ENCODE data around the gene NFIX.

NFIX gene

DNA sequence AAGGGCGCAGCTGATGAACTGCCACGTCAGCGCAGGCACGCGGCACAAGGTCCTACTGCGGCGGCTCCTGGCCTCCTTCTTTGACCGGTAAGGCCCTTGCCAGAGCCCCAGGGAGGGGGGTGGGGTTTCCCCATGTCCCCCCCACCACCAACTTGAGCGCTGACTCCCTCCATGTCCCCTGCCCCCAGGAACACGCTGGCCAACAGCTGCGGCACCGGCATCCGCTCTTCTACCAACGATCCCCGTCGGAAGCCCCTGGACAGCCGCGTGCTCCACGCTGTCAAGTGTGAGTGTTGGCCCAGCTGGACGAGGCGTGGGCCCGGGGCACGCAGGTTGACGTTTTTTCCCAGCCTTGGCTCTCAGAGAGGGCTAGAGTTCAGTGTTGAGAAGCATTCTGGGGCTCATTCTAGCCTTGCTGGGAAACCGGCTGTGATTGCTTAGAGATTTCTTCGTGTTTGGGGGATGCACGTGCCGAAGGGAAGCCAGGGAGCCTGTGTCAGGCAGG lies 142.1 kb downstream of the NFIX start:
- H3K9ac ChIP-seq (ENCODE audit: low read length in 2 of 2): no peak overlapping the region
- peaks cover 16% of the 10 kb centered on the region for H3K4me1 ChIP-seq (ENCODE audit: control insufficient read depth, insufficient read depth, low read length)
- no peak overlapping the region for H3K4me3 ChIP-seq (ENCODE audit: low read length in 2 of 2)
- no peak overlapping the region for H3K27ac ChIP-seq (ENCODE audit: low read length)
- no peaks in the 10 kb centered on the region for H3K27me3 ChIP-seq (ENCODE audit: control insufficient read depth in 1 of 2, insufficient read depth in 2 of 2, low read length in 2 of 2)
- peaks cover 9 to 22% of the 10 kb centered on the region in 2 donors for H3K36me3 ChIP-seq (ENCODE audit: control insufficient read depth in 2 of 2, insufficient read depth in 2 of 2, low read length in 2 of 2)
- no peaks in the 10 kb centered on the region for H3K9me3 ChIP-seq (ENCODE audit: control insufficient read depth in 2 of 2, low read length in 2 of 2)

DNA sequence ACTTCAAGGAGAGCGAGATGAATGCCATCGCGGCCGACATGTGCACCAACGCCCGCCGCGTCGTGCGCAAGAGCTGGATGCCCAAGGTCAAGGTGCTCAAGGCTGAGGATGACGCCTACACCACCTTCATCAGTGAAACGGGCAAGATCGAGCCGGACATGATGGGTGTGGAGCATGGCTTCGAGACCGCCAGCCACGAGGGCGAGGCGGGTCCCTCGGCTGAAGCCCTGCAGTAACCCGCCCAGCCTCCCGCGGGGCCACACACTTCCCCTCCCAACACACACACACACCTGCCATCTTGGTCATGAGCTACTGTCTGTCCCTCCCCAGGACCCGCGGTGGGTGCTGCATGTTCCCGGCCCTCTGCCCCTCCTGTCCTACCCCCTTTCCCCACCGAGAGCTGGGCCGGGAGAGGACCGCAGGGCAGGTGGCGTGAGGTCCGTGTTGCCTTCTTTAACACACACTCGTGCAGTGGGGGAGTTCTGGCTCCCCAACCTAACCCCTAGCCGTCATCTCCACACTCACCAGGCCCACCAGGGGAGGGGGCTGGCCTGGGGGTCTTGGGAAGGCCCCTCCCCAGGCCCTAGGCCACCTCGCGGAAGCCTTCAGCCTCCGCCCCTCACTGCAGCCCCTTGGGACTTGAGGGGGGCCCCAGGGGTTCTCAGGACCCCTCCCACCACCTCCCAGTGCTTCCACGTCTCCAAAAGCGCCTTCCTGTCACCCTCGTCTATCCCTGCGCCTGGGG lies 143.1 kb downstream of the NFIX start:
- Histone ChIP-seq H3K36me3 (ENCODE audit: control insufficient read depth in 2 of 2, insufficient read depth in 2 of 2, low read length in 2 of 2) (peaks cover 9 to 20% of the 10 kb centered on the region in 2 donors), H3K4me3 (ENCODE audit: low read length in 2 of 2) (no peak overlapping the region), H3K9ac (ENCODE audit: low read length in 2 of 2) (no peak overlapping the region), H3K27ac (ENCODE audit: low read length) (no peak overlapping the region), H3K4me1 (ENCODE audit: control insufficient read depth, insufficient read depth, low read length) (peaks cover 10% of the 10 kb centered on the region), H3K9me3 (ENCODE audit: control insufficient read depth in 2 of 2, low read length in 2 of 2) (no peaks in the 10 kb centered on the region), H3K27me3 (ENCODE audit: control insufficient read depth in 1 of 2, insufficient read depth in 2 of 2, low read length in 2 of 2) (no peaks in the 10 kb centered on the region)

DNA sequence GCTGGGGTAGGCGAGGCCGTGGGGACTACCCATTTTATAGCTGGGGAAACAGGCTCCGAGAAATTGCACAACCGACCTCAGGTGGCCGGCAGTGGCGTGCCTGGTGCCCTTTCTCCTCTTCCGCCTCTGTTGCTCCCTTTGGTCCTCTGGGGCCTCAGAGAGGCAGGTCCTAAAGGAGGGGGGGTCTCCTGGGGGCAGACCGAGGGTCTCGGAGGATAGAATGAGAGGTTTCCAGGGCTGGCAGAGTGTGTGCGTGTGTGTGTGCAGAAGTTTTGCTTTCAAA lies 143.6 kb downstream of the NFIX start:
- no peak overlapping the region for H3K27ac ChIP-seq (ENCODE audit: low read length)
- H3K36me3 ChIP-seq (ENCODE audit: control insufficient read depth in 2 of 2, insufficient read depth in 2 of 2, low read length in 2 of 2): peaks cover 10 to 20% of the 10 kb centered on the region in 2 donors
- H3K4me1 ChIP-seq (ENCODE audit: control insufficient read depth, insufficient read depth, low read length): peaks cover 10% of the 10 kb centered on the region

DNA sequence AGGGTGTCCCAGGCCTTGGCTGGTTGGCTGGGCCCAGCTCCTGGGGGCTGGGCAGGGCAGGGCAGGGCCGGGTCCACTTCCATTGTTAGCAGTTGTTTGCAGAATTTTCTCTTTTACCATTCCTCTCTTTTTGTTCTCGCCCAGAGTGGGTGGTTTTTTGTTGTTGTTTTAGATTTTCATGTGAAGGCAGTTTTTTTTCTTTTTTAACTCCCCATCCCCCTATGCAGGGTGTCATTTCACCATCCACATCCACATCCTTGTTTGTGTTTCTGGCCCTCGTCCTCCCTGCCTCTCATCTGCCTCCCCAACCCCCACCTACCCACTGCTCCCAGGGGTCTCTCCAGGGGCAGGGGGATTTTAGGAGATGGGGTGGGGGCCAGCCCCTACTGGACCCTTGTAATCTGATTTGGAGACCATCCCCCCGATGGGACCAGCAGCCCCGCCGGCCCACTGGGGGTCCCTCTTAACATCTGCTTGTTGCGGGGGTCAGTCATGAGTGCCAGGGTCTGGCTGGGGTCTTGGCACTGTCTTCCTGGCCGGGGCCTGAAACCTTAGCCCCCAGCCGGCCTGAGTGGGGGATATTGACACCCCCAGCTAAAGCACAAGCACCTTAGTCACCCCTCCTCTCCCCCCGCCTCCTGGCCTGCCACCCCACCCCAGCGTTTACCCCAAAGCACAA lies 144.5 kb downstream of the NFIX start:
- Histone ChIP-seq H3K4me3 (ENCODE audit: low read length in 2 of 2) (no peak overlapping the region), H3K36me3 (ENCODE audit: control insufficient read depth in 2 of 2, insufficient read depth in 2 of 2, low read length in 2 of 2) (peaks cover 17 to 25% of the 10 kb centered on the region in 2 donors), H3K9me3 (ENCODE audit: control insufficient read depth in 2 of 2, low read length in 2 of 2) (no peaks in the 10 kb centered on the region), H3K27ac (ENCODE audit: low read length) (no peak overlapping the region), H3K4me1 (ENCODE audit: control insufficient read depth, insufficient read depth, low read length) (peaks cover 3% of the 10 kb centered on the region), H3K9ac (ENCODE audit: low read length in 2 of 2) (no peak overlapping the region), H3K27me3 (ENCODE audit: control insufficient read depth in 1 of 2, insufficient read depth in 2 of 2, low read length in 2 of 2) (no peaks in the 10 kb centered on the region)

More for the DNA sequence above, 143.6 kb downstream of the NFIX start:
- no peak overlapping the region for H3K4me3 ChIP-seq (ENCODE audit: low read length in 2 of 2)
- H3K9ac ChIP-seq (ENCODE audit: low read length in 2 of 2): no peak overlapping the region
- H3K9me3 ChIP-seq (ENCODE audit: control insufficient read depth in 2 of 2, low read length in 2 of 2): no peaks in the 10 kb centered on the region
- no peaks in the 10 kb centered on the region for H3K27me3 ChIP-seq (ENCODE audit: control insufficient read depth in 1 of 2, insufficient read depth in 2 of 2, low read length in 2 of 2)

DNA sequence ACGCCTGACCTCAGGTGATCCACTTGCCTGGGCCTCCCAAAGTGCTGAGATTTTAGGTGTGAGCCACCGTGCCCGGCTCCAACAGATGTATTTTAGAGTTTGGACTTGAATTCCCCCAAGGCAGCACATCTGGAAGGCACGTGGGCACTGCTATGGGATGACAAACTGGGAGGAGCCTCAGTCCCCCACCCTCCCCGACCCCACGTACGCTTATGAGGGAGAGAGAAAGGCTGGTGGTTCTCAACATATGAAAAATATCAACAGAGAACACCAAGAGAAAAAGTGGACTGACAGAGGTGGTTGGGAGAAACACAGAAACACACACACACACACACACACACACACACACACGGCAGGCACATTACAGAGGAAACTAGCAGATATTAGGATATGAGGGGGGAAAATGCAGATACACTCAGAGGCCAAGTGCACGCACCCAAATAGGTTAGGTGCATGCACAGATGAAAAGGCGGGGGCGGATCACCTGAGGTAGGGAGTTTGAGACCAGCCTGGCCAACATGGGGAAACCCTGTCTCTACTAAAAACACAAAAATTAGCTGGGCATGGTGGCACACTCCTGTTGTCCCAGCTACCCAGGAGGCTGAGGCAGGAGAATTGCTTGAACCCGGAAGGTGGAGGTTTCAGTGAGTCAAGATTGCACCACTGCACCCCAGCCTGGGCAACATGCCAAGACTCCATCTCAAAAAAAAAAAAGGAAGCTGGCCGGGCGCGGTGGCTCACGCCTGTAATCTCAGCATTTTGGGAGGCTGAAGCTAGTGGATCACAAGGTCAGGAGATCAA lies 151.7 kb downstream of the NFIX start:
- Histone ChIP-seq H3K4me3 (ENCODE audit: low read length in 2 of 2) (no peak overlapping the region), H3K4me1 (ENCODE audit: control insufficient read depth, insufficient read depth, low read length) (peaks cover 9% of the 10 kb centered on the region), H3K9ac (ENCODE audit: low read length in 2 of 2) (no peak overlapping the region), H3K27me3 (ENCODE audit: control insufficient read depth in 1 of 2, insufficient read depth in 2 of 2, low read length in 2 of 2) (no peaks in the 10 kb centered on the region), H3K27ac (ENCODE audit: low read length) (no peak overlapping the region), H3K36me3 (ENCODE audit: control insufficient read depth in 2 of 2, insufficient read depth in 2 of 2, low read length in 2 of 2) (peaks cover 8 to 12% of the 10 kb centered on the region in 2 donors), H3K9me3 (ENCODE audit: control insufficient read depth in 2 of 2, low read length in 2 of 2) (no peaks in the 10 kb centered on the region)

All from stomach smooth muscle (tissue), 2 donors.